KG1 (cell line): Measurements from ENCODE around the gene TNIP2.
A peak's percentile ranks its signal among the peaks of the same experiment; 100 is the strongest.

Experiments used
- DNase-seq: peaks from one replicate; lab custom pipeline; 2025; lab: John Stamatoyannopoulos, UW

Gene TNIP2

DNA sequence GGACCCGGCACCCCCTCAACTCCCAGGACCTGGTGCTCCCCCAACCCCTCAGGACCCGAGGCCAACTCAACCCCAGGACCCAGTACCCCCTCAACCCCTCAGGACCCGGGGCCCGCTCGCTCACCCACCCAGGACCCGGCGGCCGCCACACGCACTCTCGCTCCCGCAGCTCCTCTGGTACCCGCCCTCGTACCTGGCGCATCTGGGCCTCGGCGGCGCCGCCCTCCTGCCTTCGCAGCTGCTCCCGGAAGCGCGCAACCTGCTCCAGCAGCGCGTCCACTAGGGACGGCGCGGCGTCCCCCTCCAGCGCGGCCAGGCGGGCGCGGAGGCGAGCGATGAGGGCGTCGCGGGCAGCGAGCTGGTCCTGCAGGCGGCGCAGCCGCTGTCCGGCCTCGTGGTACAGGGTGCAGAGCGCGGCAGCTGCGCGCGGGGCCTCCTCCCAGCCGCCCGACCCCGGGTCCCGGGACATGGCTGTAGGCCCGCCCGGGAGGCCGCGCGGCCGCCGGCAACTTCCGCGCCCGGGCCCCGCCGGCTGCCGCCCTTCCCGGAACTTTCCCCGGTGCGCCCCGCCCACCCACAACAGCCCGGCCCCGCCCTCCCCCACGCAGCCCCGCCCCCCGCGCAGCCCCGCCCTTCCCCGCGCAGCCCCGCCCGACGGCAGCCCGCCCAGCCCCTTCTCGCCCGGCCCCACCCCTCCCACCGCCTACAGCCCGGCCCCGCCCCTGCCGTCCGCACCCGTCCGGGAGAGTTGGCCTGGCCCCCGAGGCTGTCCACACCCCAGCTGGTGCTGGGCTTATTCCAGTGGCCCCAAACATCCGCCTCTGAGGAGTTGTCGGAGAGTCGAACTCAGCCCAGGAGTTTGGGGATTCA, at the start of gene TNIP2:
Gene TNIP2 (minus strand): TSS at position 516 of the 870 bp plus-strand sequence. CDS start 47 bp downstream, at position 469.
- peak; percentile 37 for DNase-seq

GRCh38 chr4:2804973-2805501, 48.9 kb upstream of the TNIP2 start:
- no peak for DNase-seq

DNA sequence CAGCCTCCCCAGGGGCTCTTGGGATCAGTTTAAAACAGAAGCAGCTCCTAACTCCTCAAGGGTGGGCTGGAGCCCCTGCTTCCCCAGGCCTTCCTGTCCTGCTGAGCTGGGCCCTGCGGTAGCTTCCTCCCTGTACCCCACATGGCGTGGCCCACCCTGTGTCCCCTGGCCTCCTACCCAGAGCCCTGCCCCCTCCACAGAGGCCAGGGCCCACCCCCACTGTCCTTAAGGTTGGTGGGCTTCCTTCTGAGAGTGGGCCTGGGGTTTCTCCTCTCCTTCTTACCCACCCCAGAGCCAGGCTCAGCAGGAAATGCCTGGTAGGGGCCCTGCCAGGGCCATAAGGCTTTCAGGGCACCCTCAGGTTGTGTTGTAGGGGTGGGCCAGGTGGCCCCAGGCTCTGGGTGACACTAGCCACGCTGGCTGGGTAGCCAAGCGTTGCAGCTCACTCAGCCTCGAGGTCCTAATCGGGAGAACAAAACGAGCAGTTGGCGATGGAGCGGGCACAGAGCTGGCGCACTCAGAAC, 48.4 kb upstream of the TNIP2 start:
- no peak for DNase-seq

GRCh38 chr4:2803624-2804448, 47.7 kb upstream of the TNIP2 start:
- DNase-seq: no peak

- DNase-seq: no peak
Measured at GRCh38 chr4:2802618-2803531, 46.7 kb upstream of the TNIP2 start.

- DNase-seq: no peak
Measured at GRCh38 chr4:2800691-2801596, 44.8 kb upstream of the TNIP2 start.

GRCh38 chr4:2799971-2800690, 44.0 kb upstream of the TNIP2 start:
- DNase-seq: no peak

DNA sequence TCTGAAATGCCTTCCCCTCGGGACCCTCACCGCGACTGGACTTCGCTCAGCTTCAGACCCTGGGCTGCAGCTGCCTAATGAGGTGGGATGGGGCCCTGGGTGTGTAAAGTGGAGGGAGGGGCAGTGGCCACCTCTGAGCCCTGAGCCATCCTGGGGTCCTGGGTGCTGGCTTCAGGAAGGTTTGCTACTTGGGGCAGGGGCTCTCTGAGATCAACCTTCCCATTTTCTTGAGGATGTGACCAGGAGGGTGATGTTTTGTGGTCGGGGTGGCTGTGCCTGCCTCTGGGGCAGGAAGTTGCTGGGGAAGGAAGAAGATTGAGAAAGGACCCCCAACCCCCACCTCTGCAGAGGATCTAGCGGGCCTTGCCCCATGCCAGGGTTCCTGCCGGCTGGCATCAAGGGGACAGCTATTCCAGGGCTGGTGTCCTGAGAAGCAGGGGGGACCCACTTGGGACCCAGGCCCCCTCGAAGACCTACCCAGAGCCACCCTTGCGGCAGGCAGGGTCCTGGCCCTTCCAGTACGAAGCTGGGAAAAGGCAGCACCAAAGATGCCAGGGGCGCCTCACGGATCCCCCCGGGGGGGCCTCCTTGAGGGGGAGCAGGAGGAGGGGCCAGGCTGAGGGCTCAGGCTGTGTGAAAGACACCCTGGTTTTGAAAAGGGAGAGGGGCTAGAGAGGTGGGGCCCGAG, 43.2 kb upstream of the TNIP2 start:
- peak; percentile 24 for DNase-seq

GRCh38 chr4:2798399-2799223, 42.5 kb upstream of the TNIP2 start:
- DNase-seq: peak; percentile 82

- peak; percentile 82 for DNase-seq
Measured at GRCh38 chr4:2797545-2798305, 41.6 kb upstream of the TNIP2 start.

GRCh38 chr4:2796849-2797544, 40.9 kb upstream of the TNIP2 start:
- no peak for DNase-seq

GRCh38 chr4:2795893-2796848, 40.0 kb upstream of the TNIP2 start:
- DNase-seq: no peak

DNA sequence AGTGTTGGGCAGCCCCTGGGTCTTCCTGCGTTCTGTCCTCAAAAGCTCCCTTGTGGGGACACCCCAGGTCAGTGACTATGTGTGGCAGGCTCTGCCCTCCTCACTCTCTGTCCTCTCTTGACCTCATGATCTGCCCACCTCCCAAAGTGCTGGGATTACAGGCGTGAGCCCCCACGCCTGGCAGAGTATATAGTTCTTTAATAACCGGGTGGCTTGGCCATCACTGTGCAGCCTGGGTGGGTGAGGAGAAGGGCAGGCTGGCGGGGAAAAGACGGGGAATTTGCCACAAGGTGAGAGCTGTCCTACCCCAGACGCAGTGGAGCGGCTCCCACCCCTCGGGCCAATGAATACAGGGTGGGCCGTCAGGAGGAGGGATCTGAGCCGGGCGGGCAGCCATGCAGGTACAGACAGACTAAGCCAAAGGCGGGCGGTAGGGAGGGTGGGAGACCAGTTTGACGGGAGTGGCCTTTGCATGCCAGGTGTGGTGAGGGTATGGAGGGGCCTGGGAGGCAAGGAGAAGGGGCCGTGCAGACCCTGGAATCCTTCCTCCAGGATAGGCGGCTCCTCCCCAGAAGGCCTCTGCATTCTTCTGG, 39.3 kb upstream of the TNIP2 start:
- DNase-seq: no peak

GRCh38 chr4:2794486-2795299, 38.6 kb upstream of the TNIP2 start:
- DNase-seq: no peak
